Type B pancreatic cell (in vitro differentiated cells): ENCODE results near the gene KLHL7. TPM values are rescaled to one million over a fixed set of nuclear protein-coding genes. Genes with fewer than 3 reads are reported as not detected.
A peak's percentile ranks its signal among the peaks of the same experiment; 100 is the strongest.

Source experiments
- DNase-seq: peaks from one replicate; pipeline ENCODE4 v3.0.0; 2021; ENCODE audit warnings: mixed read lengths; ENCODE audit not compliant: unreplicated experiment; ENCODE audit errors: extremely low spot score
- H3K27ac Mint-ChIP-seq: 2 replicates; pipeline ENCODE4 v1.8.0; 2021; ENCODE audit warnings: mild to moderate bottlenecking, mixed read lengths
- H3K27me3 Mint-ChIP-seq: 2 replicates; pipeline ENCODE4 v1.8.0; 2021; ENCODE audit warnings: mixed read lengths
- H3K36me3 Mint-ChIP-seq: 2 replicates; pipeline ENCODE4 v1.8.0; 2021; ENCODE audit warnings: mixed read lengths
- H3K4me1 Mint-ChIP-seq: one replicate; pipeline ENCODE4 v1.8.0; 2021; ENCODE audit warnings: mixed read lengths; ENCODE audit not compliant: unreplicated experiment
- H3K4me3 Mint-ChIP-seq: 2 replicates; pipeline ENCODE4 v1.8.0; 2021; ENCODE audit warnings: mild to moderate bottlenecking, mixed read lengths
- H3K9me3 Mint-ChIP-seq: 2 replicates; pipeline ENCODE4 v1.8.0; 2021; ENCODE audit warnings: mixed read lengths
- long read RNA-seq: library from polyadenylated mRNA; unstranded; transcript quantifications from one replicate; pipeline ENCODE4 v2.0.0, GENCODE V29; 2020
- total RNA-seq: library from RNA; stranded (reverse); gene quantifications from 2 replicates; pipeline ENCODE4 v1.2.1, GENCODE V29; 2021; ENCODE audit warnings: low replicate concordance
- TF ChIP-seq, protein P1 (sequence below): fragments of 200-600 bp; sonication (generic); conservative IDR thresholded peaks from 2 replicates; pipeline ENCODE4 v1.5.0; 2021; ENCODE audit warnings: antibody characterized with exemption, mild to moderate bottlenecking

The KLHL7 gene, protein sequence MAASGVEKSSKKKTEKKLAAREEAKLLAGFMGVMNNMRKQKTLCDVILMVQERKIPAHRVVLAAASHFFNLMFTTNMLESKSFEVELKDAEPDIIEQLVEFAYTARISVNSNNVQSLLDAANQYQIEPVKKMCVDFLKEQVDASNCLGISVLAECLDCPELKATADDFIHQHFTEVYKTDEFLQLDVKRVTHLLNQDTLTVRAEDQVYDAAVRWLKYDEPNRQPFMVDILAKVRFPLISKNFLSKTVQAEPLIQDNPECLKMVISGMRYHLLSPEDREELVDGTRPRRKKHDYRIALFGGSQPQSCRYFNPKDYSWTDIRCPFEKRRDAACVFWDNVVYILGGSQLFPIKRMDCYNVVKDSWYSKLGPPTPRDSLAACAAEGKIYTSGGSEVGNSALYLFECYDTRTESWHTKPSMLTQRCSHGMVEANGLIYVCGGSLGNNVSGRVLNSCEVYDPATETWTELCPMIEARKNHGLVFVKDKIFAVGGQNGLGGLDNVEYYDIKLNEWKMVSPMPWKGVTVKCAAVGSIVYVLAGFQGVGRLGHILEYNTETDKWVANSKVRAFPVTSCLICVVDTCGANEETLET
- total RNA-seq, result 34.0 and 44.3 TPM in 2 replicates
- long read RNA-seq, full-length matches to known transcripts, result 139 of 182 reads
- long read RNA-seq, partial matches to known transcripts, result 12 of 182 reads
- long read RNA-seq, other reads (novel, unspliced or antisense), result 31 of 182 reads

DNA sequence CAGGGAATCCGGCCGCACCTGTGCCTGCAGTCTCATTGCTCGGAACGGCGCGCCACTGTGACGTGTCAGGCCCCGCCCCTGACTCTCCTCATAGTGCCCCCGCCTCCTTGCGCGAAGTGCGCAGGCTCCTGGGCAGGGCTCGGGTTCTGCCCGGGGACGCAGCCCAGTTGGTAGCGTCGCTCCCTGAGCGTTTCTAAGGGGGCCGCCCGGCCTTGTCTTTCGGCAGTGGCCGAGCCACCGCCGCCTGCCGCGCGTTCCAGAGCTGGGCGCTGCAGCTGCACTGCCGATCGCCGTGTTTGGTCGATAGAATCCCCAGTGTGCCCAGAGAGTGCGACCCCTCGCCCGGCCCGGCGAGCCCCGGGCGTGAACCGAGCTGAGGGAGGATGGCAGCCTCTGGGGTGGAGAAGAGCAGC lies at the start of gene KLHL7:
KLHL7 (plus strand) TSS at position 142 of the 413 bp plus-strand sequence; CDS start at position 384, 242 bp downstream.
- TF ChIP-seq, protein P1, sequence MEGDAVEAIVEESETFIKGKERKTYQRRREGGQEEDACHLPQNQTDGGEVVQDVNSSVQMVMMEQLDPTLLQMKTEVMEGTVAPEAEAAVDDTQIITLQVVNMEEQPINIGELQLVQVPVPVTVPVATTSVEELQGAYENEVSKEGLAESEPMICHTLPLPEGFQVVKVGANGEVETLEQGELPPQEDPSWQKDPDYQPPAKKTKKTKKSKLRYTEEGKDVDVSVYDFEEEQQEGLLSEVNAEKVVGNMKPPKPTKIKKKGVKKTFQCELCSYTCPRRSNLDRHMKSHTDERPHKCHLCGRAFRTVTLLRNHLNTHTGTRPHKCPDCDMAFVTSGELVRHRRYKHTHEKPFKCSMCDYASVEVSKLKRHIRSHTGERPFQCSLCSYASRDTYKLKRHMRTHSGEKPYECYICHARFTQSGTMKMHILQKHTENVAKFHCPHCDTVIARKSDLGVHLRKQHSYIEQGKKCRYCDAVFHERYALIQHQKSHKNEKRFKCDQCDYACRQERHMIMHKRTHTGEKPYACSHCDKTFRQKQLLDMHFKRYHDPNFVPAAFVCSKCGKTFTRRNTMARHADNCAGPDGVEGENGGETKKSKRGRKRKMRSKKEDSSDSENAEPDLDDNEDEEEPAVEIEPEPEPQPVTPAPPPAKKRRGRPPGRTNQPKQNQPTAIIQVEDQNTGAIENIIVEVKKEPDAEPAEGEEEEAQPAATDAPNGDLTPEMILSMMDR, result no peak
- H3K27ac Mint-ChIP-seq, result peak within 1 kb of the TSS; percentile 99
- peaks cover 10% of the 10 kb centered on the region for H3K36me3 Mint-ChIP-seq
- DNase-seq, result peak; percentile 96
- H3K4me1 Mint-ChIP-seq, result peaks cover 26% of the 10 kb centered on the region
- H3K27me3 Mint-ChIP-seq, result no peaks in the 10 kb centered on the region
- H3K9me3 Mint-ChIP-seq, result no peaks in the 10 kb centered on the region
- H3K4me3 Mint-ChIP-seq, result peak within 1 kb of the TSS; percentile 99

DNA sequence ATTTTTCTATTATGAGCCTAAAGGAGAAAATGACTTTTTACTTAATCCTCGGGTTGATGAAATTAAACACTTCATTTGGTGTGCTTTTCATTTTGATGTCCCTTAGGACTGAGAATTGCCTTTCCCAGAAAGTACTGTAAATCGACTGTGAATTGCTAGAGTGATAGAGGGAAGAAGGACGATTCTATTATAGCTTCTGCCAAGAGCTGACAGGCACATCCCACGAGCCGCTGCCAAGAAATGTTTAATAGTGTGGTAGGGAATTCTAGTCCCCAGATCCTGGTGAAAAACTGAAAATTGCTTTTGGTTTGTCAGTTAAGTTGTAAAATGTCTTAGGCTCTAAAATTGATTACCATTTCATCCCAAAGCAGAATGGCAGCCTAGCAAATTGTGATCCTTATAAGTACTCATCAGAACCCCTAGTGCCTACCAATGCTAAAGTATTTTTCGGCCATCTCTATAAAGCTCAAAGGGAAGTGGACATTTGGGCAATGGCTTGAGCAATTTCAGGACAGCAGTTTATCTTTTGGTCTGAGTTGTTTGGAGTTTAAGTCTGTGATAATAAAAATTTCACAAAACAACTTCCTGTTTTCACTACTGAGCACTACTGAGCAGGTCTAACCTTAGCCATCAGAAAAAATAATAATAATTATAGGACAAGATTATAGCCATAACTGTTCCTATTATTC lies 47.0 kb upstream of the KLHL7 start:
- H3K27me3 Mint-ChIP-seq, result no peaks in the 10 kb centered on the region
- no peak for DNase-seq
- H3K9me3 Mint-ChIP-seq, result no peaks in the 10 kb centered on the region

DNA sequence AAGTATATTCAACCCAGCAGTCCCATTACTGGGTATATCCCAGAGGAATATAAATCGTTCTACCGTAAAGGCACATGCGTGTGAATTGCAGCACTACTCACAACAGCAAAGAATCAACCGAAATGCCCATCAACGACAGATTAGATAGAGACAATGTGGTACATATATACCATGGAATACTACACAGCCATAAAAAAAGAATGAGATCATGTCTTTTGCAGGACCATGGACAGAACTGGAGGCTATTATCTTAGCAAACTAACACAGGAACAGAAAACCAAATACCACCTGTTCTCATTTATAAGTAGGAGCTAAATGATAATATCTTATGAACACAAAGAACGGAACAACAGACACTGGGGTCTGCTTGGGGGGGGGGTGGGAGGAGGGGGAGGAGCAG lies 44.3 kb upstream of the KLHL7 start:
- Mint-ChIP-seq H3K36me3 (no peaks in the 10 kb centered on the region), H3K27me3 (no peaks in the 10 kb centered on the region), H3K4me1 (no peaks in the 10 kb centered on the region), H3K27ac (no peak overlapping the region), H3K9me3 (no peaks in the 10 kb centered on the region), H3K4me3 (no peak overlapping the region)
- TF ChIP-seq, protein P1, result no peak
- DNase-seq, result no peak

More for the DNA sequence above, 47.0 kb upstream of the KLHL7 start:
- Mint-ChIP-seq H3K4me3 (no peak overlapping the region), H3K36me3 (no peaks in the 10 kb centered on the region), H3K4me1 (no peaks in the 10 kb centered on the region), H3K27ac (no peak overlapping the region)
- TF ChIP-seq, protein P1, result no peak

DNA sequence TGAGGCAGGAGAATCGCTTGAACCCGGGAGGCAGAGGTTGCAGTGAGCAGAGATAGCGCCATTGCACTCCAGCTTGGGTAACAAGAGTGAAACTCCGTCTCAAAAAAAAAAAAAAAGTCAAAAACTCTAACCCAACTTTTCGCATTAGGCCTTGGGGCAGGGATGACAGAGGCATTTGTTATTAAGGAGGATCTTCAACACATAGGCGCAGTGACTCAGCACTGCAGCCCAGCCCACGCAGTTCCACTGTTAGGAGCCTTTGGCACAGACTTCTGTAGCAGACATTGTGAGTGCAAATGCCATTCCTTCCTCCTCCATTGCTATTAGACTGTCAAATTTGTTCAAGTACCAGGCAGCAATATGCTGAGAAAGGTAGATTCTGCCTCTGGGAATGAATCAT lies 43.1 kb upstream of the KLHL7 start:
- Mint-ChIP-seq H3K27me3 (peaks cover 2% of the 10 kb centered on the region), H3K4me3 (no peak overlapping the region), H3K36me3 (no peaks in the 10 kb centered on the region), H3K4me1 (peaks cover 5% of the 10 kb centered on the region), H3K9me3 (no peaks in the 10 kb centered on the region), H3K27ac (peak overlapping the region; percentile 71)
- no peak for DNase-seq
- TF ChIP-seq, protein P1, result no peak

DNA sequence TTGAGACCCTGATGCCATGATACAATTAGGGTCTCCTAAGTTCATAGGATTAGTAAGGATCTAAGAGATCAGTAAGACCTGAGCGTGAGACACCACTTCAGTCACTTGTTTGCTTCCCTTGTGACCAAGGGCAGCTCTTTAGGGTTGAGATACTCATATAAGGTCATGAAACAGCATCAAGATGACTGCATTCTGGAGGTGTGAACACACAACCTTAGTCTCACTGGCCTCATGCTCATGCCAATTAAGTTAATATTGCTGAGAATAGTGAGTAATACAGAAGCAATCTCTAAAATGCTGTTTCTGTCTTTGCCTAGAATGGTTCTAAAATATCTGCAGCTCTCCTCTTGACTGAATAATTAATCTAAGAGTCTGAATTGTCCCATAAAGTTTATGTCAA lies 39.6 kb upstream of the KLHL7 start:
- Mint-ChIP-seq H3K36me3 (no peaks in the 10 kb centered on the region), H3K27ac (no peak overlapping the region), H3K4me3 (no peak overlapping the region), H3K4me1 (peaks cover 5% of the 10 kb centered on the region), H3K27me3 (peaks cover 2% of the 10 kb centered on the region), H3K9me3 (no peaks in the 10 kb centered on the region)
- TF ChIP-seq, protein P1, result no peak
- no peak for DNase-seq
